IMR-90 (cell line): Measurements from ENCODE around the gene ROS1. TPM values are rescaled to one million over a fixed set of nuclear protein-coding genes. Genes with fewer than 3 reads are reported as not detected.

ENCODE experiments used
- microRNA-seq, 2 experiments: library from miRNA; stranded (forward) in 1 of 2; unstranded in 1 of 2; fragments of 10-50 nt in 1 of 2; fragments of <30 nt in 1 of 2; gene quantifications in 1 of 2; microRNA quantifications in 1 of 2; one replicate each; pipeline versions ENCODE3 to v1.1.0; 2013 to 2020; ENCODE audit not compliant: insufficient read depth in 1 of 2, insufficient read length in 1 of 2, unreplicated experiment in 1 of 2
- polyA plus RNA-seq, 3 experiments: library from polyadenylated mRNA; depleted of rRNA; stranded (reverse); fragments of >200 nt; gene quantifications; 2 replicates each; pipeline ENCODE4 v1.2.3, GENCODE V29; 2012; ENCODE audit warnings: low replicate concordance in 1 of 3
- small RNA-seq, 5 experiments: library from RNA; depleted of rRNA; stranded (forward); fragments of <200 nt; gene quantifications; one replicate each; pipeline ENCODE3, GENCODE V24; 2012
- total RNA-seq: library from RNA; depleted of rRNA; stranded (reverse); fragments of >200 nt; gene quantifications from 2 replicates; pipeline ENCODE4 v1.2.3, GENCODE V29; 2012; rRNA removed

ROS1 gene
- total and polyA plus RNA-seq, 2 of the 4 experiments (the other 2 are of a cell fraction): under 0.01 to 0.03 TPM

Small RNAs within 50 kb of the gene (microRNA-seq; reads per million reads assigned to microRNA genes)
- gene RN7SKP18 (ENCODE audit: insufficient read depth, insufficient read length) (not detected), gene RNU6-253P (ENCODE audit: insufficient read depth, insufficient read length) (not detected)

Small RNAs within 50 kb of the gene (small RNA-seq; reads per million reads assigned to genes)
- gene RN7SKP18 (0 reads per million in 5 experiments), gene RNU6-253P (0 to 24.7 (median 0.31) reads per million in 5 experiments)

Other genes with a start within 250 kb of the ROS1 start
- not detected in 2 replicates for gene VGLL2, start 160.4 kb downstream of the ROS1 start, total RNA-seq
- not detected in 2 replicates for gene VGLL2, start 160.4 kb downstream of the ROS1 start, polyA plus RNA-seq (2012; rRNA removed)
- 27.8 and 30.0 TPM in 2 replicates for gene DCBLD1, start 56.7 kb upstream of the ROS1 start, total RNA-seq
- gene DCBLD1, start 56.7 kb upstream of the ROS1 start, polyA plus RNA-seq (2012; rRNA removed): 20.1 and 21.1 TPM in 2 replicates
- 23.8 and 50.3 TPM in 2 replicates for gene GOPC, start 176.6 kb upstream of the ROS1 start, total RNA-seq
- gene GOPC, start 176.6 kb upstream of the ROS1 start, polyA plus RNA-seq (2012; rRNA removed): 18.6 and 23.4 TPM in 2 replicates
- gene NUS1, start 249.5 kb upstream of the ROS1 start, total RNA-seq: 11.8 and 26.1 TPM in 2 replicates
- gene NUS1, start 249.5 kb upstream of the ROS1 start, polyA plus RNA-seq (2012; rRNA removed): 14.4 and 19.6 TPM in 2 replicates